ENCODE data around the gene CNTD1.

- TF ChIP-seq CTCF (conservative IDR thresholded peaks at IDR 0.05): no peak
- TF ChIP-seq EZH2 (IDR thresholded peaks at IDR 0.05; ENCODE audit: low read depth): no peak
Observed at GRCh38 chr17:42806249-42806648, 7.6 kb downstream of the CNTD1 start.

Measured in PC-9 (cell line).